ENCODE measurements around the gene RGL4.

GRCh38 chr22:23698094-23698493, 7.3 kb downstream of the RGL4 start:
- TF ChIP-seq CTCF (IDR thresholded peaks at IDR 0.05) (no peak), POLR2A (IDR thresholded peaks at IDR 0.05) (no peak)
